Activated naive CD4-positive, alpha-beta T cell treated with anti-CD3 and anti-CD28 coated beads, Interleukin-2, amount 10 ng/mL, durations not matched to agents 7 days and 5 days (primary cell): ENCODE results near the gene ZNF20.
A peak's percentile ranks its signal among the peaks of the same experiment; 100 is the strongest.
"Not testable (repeated sequence)": the region's sequence is repeated elsewhere in the genome, so short reads cannot be mapped to it uniquely, and the experiment has no call there.

ENCODE experiments used
- CTCF ChIA-PET: fragments of 350-600 bp; sonication (Branson Sonifier 250); formaldehyde crosslinking; loops from one replicate; lab custom pipeline; 2021; ENCODE audit warnings: antibody characterized with exemption; lab: Charles Lee
- DNase-seq: peaks from one replicate; pipeline ENCODE4 v3.0.0-alpha.2; 2020
- H3K27ac Mint-ChIP-seq: one replicate; pipeline ENCODE4 v1.8.0; 2021; ENCODE audit warnings: mild to moderate bottlenecking, moderate library complexity, mixed read lengths
- H3K27me3 Mint-ChIP-seq: one replicate; pipeline ENCODE4 v1.8.0; 2021; ENCODE audit warnings: mild to moderate bottlenecking, mixed read lengths
- H3K36me3 Mint-ChIP-seq: one replicate; pipeline ENCODE4 v1.8.0; 2021; ENCODE audit warnings: mixed read lengths
- H3K4me1 Mint-ChIP-seq: one replicate; pipeline ENCODE4 v1.8.0; 2021; ENCODE audit warnings: mixed read lengths
- H3K4me3 Mint-ChIP-seq: one replicate; pipeline ENCODE4 v1.8.0; 2021; ENCODE audit warnings: mild to moderate bottlenecking, moderate library complexity, mixed read lengths
- H3K9me3 Mint-ChIP-seq: one replicate; pipeline ENCODE4 v1.8.0; 2021; ENCODE audit warnings: mixed read lengths

The ZNF20 gene

GRCh38 chr19:12093777-12094176 lies 46.4 kb downstream of the ZNF20 start:
- H3K27me3 Mint-ChIP-seq = peaks cover 13% of the 10 kb centered on the region
- no peak overlapping the region for H3K27ac Mint-ChIP-seq
- H3K9me3 Mint-ChIP-seq = peaks cover 31% of the 10 kb centered on the region
- CTCF ChIA-PET = no interaction called here
- peaks cover 12% of the 10 kb centered on the region for H3K36me3 Mint-ChIP-seq
- H3K4me3 Mint-ChIP-seq = no peak overlapping the region
- no peak for DNase-seq
- H3K4me1 Mint-ChIP-seq = peaks cover 21% of the 10 kb centered on the region

GRCh38 chr19:12092956-12093355 lies 47.2 kb downstream of the ZNF20 start:
- Mint-ChIP-seq H3K9me3 (peaks cover 25% of the 10 kb centered on the region), H3K4me1 (peaks cover 21% of the 10 kb centered on the region), H3K36me3 (peaks cover 9% of the 10 kb centered on the region), H3K4me3 (peak overlapping the region; percentile 79), H3K27me3 (peaks cover 13% of the 10 kb centered on the region), H3K27ac (peak overlapping the region; percentile 75)
- CTCF ChIA-PET = interaction anchor here (1.4 to 3.7 kb wide), 2 partner anchors 48 to 213 kb away, joined by 3 to 33 read pairs; partner anchors contain the start of gene ZNF20
- DNase-seq = no peak

GRCh38 chr19:12092065-12092867 lies 47.9 kb downstream of the ZNF20 start:
- peak; percentile 77 for DNase-seq
- Mint-ChIP-seq H3K27me3 (peaks cover 13% of the 10 kb centered on the region), H3K9me3 (peaks cover 27% of the 10 kb centered on the region), H3K36me3 (peaks cover 8% of the 10 kb centered on the region), H3K4me1 (peaks cover 21% of the 10 kb centered on the region), H3K4me3 (peak overlapping the region; percentile 79), H3K27ac (peak overlapping the region; percentile 75)
- CTCF ChIA-PET = interaction anchor here (1.4 to 3.7 kb wide), 3 partner anchors 44 to 212 kb away, joined by 3 to 33 read pairs (median 10); partner anchors contain the start of gene ZNF20

DNA sequence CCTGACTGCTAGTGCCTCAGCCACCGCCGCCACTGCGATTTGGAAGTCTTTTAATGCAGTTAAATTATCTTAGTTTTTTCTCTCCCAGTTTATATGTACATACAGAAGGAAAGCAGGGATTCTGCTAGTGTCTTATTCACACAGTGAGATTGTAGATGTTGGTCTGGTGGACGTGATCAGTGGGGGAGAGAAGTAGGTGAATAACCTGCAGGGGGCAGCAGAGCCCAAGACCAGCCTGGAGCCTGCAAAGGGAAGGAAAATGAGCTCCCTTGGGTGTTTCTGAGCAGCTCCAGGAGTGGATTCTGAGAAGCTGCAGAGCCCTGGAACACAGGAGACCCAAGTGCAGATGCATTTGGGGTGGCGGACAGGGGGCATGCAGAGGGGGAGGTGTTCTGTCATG lies 49.3 kb downstream of the ZNF20 start:
- Mint-ChIP-seq H3K27ac (peak overlapping the region; percentile 73), H3K9me3 (peaks cover 25% of the 10 kb centered on the region), H3K4me1 (peaks cover 21% of the 10 kb centered on the region), H3K4me3 (peak overlapping the region; percentile 79), H3K27me3 (peaks cover 13% of the 10 kb centered on the region), H3K36me3 (peaks cover 6% of the 10 kb centered on the region)
- CTCF ChIA-PET = interaction anchor here (0.5 to 3.7 kb wide), 9 partner anchors 13 to 293 kb away, joined by 3 to 33 read pairs (median 6); partner anchors contain the start of genes ZNF20 and ZNF491
- DNase-seq = peak; percentile 77

DNA sequence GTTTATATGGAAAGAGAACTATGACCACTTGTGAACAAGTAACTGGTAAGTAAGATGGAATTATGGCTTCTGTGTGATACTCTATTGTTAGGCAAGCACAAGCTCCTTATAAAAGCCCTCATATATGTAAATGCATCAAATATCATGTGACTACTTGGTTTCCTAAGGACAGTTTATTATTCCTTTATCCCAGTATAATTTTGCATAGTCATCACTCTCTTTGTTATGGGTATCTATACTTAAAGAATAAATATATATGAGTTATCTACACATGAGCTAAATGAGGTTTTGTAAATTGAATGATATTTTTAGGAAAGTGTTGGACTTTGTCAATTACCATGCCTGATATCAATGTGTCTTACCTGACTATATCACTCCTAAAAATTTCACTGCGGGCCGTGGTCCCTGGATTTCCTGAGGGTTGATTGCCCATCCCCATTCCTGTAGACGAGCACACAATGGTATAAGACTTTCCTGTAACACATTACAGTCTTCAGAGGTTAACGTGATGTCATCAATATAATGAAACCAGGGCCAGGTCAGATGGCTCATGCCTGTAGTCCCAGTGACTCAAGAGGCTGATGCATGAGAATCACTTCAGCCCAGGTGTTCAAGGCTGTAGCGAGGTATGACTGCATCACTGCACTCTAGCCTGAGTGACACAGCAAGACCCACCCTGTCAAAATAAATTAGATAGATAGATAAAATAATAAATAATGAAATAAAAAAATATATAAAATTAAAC lies 54.9 kb downstream of the ZNF20 start:
- Mint-ChIP-seq H3K36me3 (peaks cover 2% of the 10 kb centered on the region), H3K9me3 (peaks cover 32% of the 10 kb centered on the region)
- CTCF ChIA-PET = interaction anchor here (0.7 kb wide), 1 partner anchor 10 kb away, joined by 3 read pairs; no protein-coding TSS in a partner anchor

GRCh38 chr19:12083336-12083735 lies 56.8 kb downstream of the ZNF20 start:
- H3K9me3 Mint-ChIP-seq = peaks cover 38% of the 10 kb centered on the region
- H3K27me3 Mint-ChIP-seq, H3K36me3 Mint-ChIP-seq, DNase-seq, H3K27ac Mint-ChIP-seq, H3K4me3 Mint-ChIP-seq, CTCF ChIA-PET, H3K4me1 Mint-ChIP-seq: not testable (repeated sequence)

More for the DNA sequence above, 54.9 kb downstream of the ZNF20 start:
- no peaks in the 10 kb centered on the region for H3K4me1 Mint-ChIP-seq
- no peak for DNase-seq
- no peak overlapping the region for H3K4me3 Mint-ChIP-seq
- no peak overlapping the region for H3K27ac Mint-ChIP-seq
- H3K27me3 Mint-ChIP-seq = no peaks in the 10 kb centered on the region
